SK-N-SH (cell line): ENCODE data around the gene MTUS2. TPM values are rescaled to one million over a fixed set of nuclear protein-coding genes. Genes with fewer than 3 reads are reported as not detected.

Experiments used
- CTCF ChIA-PET: fragments of 300-600, 350-600 bp; formaldehyde crosslinking; extraction: SDS; loops from one replicate; lab custom pipeline; 2021; lab: Yijun Ruan, JAX
- POLR2A ChIA-PET: fragments of 350-600 bp; sonication (Branson Sonifier 250); formaldehyde crosslinking; extraction: SDS; loops from one replicate; lab custom pipeline; 2020; ENCODE audit warnings: antibody characterized with exemption, inconsistent platforms; lab: Yijun Ruan, JAX
- DNase-seq: peaks from one replicate; pipeline ENCODE4 v3.0.0; 2012
- H2AFZ ChIP-seq: fragments of 200-600 bp; sonication (generic); 2 replicates; pipeline ENCODE4 v1.8.1; 2016; ENCODE audit warnings: antibody characterized with exemption, mild to moderate bottlenecking, low read depth
- H3F3A ChIP-seq: fragments of 200-600 bp; sonication (generic); replicated peaks from 2 replicates; pipeline ENCODE3; 2016; ENCODE audit warnings: antibody characterized with exemption, mild to moderate bottlenecking; ENCODE audit not compliant: insufficient read depth
- H3K27ac ChIP-seq, 2 experiments: fragments of 200-500 bp in 1 of 2; fragments of 200-600 bp in 1 of 2; sonication (Bioruptor generic) in 1 of 2; sonication (generic), shearing (Covaris generic) in 1 of 2; 2 replicates each; pipeline versions ENCODE4 v1.5.1 to v1.6.1; 2014 to 2016; ENCODE audit warnings: low read depth in 2 of 2, inconsistent platforms in 1 of 2, low read length in 1 of 2, mild to moderate bottlenecking in 1 of 2, mixed read lengths in 1 of 2
- H3K27me3 ChIP-seq: fragments of 200-600 bp; sonication (generic), shearing (Covaris generic); 2 replicates; pipeline ENCODE4 v1.6.1; 2016; ENCODE audit warnings: mixed run types; ENCODE audit not compliant: insufficient read depth
- H3K36me3 ChIP-seq, 2 experiments: fragments of 200-500 bp in 1 of 2; fragments of 200-600 bp in 1 of 2; sonication (Bioruptor generic) in 1 of 2; sonication (generic) in 1 of 2; replicated peaks in 1 of 2; 2 replicates each; pipeline versions ENCODE3 to v1.5.1; 2014 to 2016; ENCODE audit warnings: low read length in 1 of 2, mild to moderate bottlenecking in 1 of 2; ENCODE audit not compliant: insufficient read depth in 2 of 2, control insufficient read depth in 1 of 2
- H3K4me1 ChIP-seq, 2 experiments: fragments of 200-500 bp in 1 of 2; fragments of 200-600 bp in 1 of 2; sonication (Bioruptor generic) in 1 of 2; sonication (generic), shearing (Covaris generic) in 1 of 2; 2 replicates each; pipeline versions ENCODE4 v1.5.1 to v1.6.1; 2014 to 2016; ENCODE audit warnings: low read depth in 1 of 2, low read length in 1 of 2, mixed run types in 1 of 2; ENCODE audit not compliant: insufficient read depth in 2 of 2, control insufficient read depth in 1 of 2
- H3K4me2 ChIP-seq: fragments of 200-600 bp; sonication (generic), shearing (Covaris generic); 2 replicates; pipeline ENCODE4 v1.6.1; 2017; ENCODE audit warnings: mixed run types
- H3K4me3 ChIP-seq, 2 experiments: fragments of 200-500 bp in 1 of 2; fragments of 200-600 bp in 1 of 2; sonication (Bioruptor generic) in 1 of 2; sonication (generic), shearing (Covaris generic) in 1 of 2; 2 replicates each; pipeline versions ENCODE4 v1.5.1 to v1.8.1; 2014 to 2016; ENCODE audit warnings: low read depth in 2 of 2, inconsistent platforms in 1 of 2, low read length in 1 of 2, mild to moderate bottlenecking in 1 of 2, mixed read lengths in 1 of 2, moderate library complexity in 1 of 2
- H3K79me2 ChIP-seq: fragments of 200-600 bp; sonication (generic); 2 replicates; pipeline ENCODE4 v1.8.1; 2017; ENCODE audit warnings: mild to moderate bottlenecking; ENCODE audit not compliant: insufficient read depth
- H3K9ac ChIP-seq: fragments of 200-600 bp; sonication (generic); 2 replicates; pipeline ENCODE4 v1.6.1; 2017; ENCODE audit warnings: mixed run types
- H3K9me2 ChIP-seq: fragments of 200-600 bp; sonication (generic); 2 replicates; pipeline ENCODE4 v1.6.1; 2017; ENCODE audit warnings: mixed run types
- H3K9me3 ChIP-seq: fragments of 200-600 bp; sonication (generic); 2 replicates; pipeline ENCODE4 v1.6.1; 2017; ENCODE audit warnings: mixed run types, mild to moderate bottlenecking, moderate library complexity
- H4K20me1 ChIP-seq: fragments of 200-600 bp; sonication (generic); 2 replicates; pipeline ENCODE4 v1.6.1; 2017; ENCODE audit warnings: mild to moderate bottlenecking, mixed run types; ENCODE audit not compliant: insufficient read depth
- EP300 ChIP-seq, 2 experiments: IDR thresholded peaks; 2 replicates each; pipeline versions ENCODE4 v1.4.0 to v1.6.1; 2012; ENCODE audit warnings: borderline replicate concordance in 1 of 2, low read depth in 1 of 2, low read length in 1 of 2
- FOSL2 ChIP-seq: IDR thresholded peaks from 2 replicates; pipeline ENCODE4 v1.4.0; 2012; ENCODE audit warnings: low read depth, mild to moderate bottlenecking, moderate library complexity, borderline replicate concordance
- FOXM1 ChIP-seq: IDR thresholded peaks from 2 replicates; pipeline ENCODE4 v1.4.0; 2012; ENCODE audit warnings: low read depth, mild to moderate bottlenecking
- GATA2 ChIP-seq: sonication (generic); formaldehyde crosslinking; IDR thresholded peaks from 2 replicates; pipeline ENCODE4 v1.5.0; 2020; ENCODE audit warnings: mild to moderate bottlenecking, missing genetic modification reagents
- NRF1 ChIP-seq: IDR thresholded peaks from 2 replicates; pipeline ENCODE4 v1.6.1; 2012; ENCODE audit warnings: low read depth, mild to moderate bottlenecking, low read length
- RAD21 ChIP-seq: IDR thresholded peaks from 2 replicates; pipeline ENCODE4 v1.6.1; 2012; ENCODE audit warnings: mild to moderate bottlenecking, low read length
- YY1 ChIP-seq: IDR thresholded peaks from 2 replicates; pipeline ENCODE4 v1.4.0; 2012; ENCODE audit warnings: low read depth, mild to moderate bottlenecking
- WGBS: methylation state at CpG from one replicate; pipeline ENCODE4 v1.1.6; 2017; ENCODE audit warnings: low lambda C conversion rate; 5-methylcytosine and 5-hydroxymethylcytosine counted together
- polyA plus RNA-seq, 3 experiments: library from polyadenylated mRNA; depleted of rRNA; stranded (reverse); fragments of >200 nt; gene quantifications; 2 replicates each; pipeline ENCODE4 v1.2.3, GENCODE V29; 2012
- TF ChIP-seq, protein P1 (sequence below): fragments of 150-350 bp; IDR thresholded peaks from 2 replicates; pipeline ENCODE4 v1.6.1; 2017; ENCODE audit warnings: antibody characterized with exemption, low read length, low read depth, borderline replicate concordance
- TF ChIP-seq, protein P2 (sequence below): IDR thresholded peaks from 2 replicates; pipeline ENCODE4 v1.4.0; 2012; ENCODE audit warnings: low read depth

Gene MTUS2
- polyA plus RNA-seq, 1 of the 3 experiments (the other 2 are of a cell fraction): 1.7 TPM

DNA sequence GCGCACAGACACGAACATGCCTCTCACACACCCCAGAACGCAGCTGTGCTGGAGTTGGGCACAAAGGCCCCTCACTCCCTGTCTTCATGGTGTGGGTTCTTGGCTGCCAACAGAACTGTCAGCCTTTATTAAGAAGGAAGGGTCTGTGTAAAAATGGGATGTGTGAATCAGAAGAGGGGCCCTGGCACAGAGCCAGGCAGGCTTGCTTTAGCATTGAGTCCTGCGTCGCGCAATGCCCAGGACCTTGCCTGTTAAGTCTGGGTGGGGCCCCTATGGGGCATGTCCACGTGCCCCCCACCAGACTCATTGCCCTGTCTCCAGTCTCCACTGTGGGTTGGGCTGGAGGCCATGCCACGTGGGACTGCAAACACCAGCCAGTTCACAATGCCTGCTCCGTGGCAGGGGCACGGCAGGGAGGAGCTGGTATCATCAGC, 690.5 kb downstream of the MTUS2 start:
- Histone ChIP-seq H3K9ac (no peak overlapping the region), H3K9me2 (no peaks in the 10 kb centered on the region), H3K9me3 (no peaks in the 10 kb centered on the region), H3F3A (peaks cover 5% of the 10 kb centered on the region), H3K4me1 (peaks cover 4 to 26% of the 10 kb centered on the region in 2 experiments; a peak in 2 of 4 replicates), H3K4me2 (no peak overlapping the region), H3K4me3 (no peak overlapping the region), H4K20me1 (0 out of 2 replicates have a peak, but pooled peaks cover 2% of the 10 kb centered on the region), H3K27me3 (no peaks in the 10 kb centered on the region)
- DNase-seq: no peak
- CTCF ChIA-PET: interaction anchor here (0.6 to 10.4 kb wide), 3 partner anchors 13 to 603 kb away, joined by 3 to 143 read pairs (median 3); no protein-coding TSS in a partner anchor
- 98% methylated on average over 8 of the region's 10 CpGs for WGBS
- TF ChIP-seq FOSL2 (no peak), GATA2 (no peak), EP300 (IDR thresholded peaks at IDR 0.05; ENCODE audit: borderline replicate concordance in 1 of 2, low read depth in 1 of 2, low read length in 1 of 2) (no peak), FOXM1 (no peak)
- TF ChIP-seq, protein P1, sequence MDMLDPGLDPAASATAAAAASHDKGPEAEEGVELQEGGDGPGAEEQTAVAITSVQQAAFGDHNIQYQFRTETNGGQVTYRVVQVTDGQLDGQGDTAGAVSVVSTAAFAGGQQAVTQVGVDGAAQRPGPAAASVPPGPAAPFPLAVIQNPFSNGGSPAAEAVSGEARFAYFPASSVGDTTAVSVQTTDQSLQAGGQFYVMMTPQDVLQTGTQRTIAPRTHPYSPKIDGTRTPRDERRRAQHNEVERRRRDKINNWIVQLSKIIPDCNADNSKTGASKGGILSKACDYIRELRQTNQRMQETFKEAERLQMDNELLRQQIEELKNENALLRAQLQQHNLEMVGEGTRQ: no peak
- TF ChIP-seq, all 33 proteins: peak for 0
- Histone ChIP-seq H3K79me2 (peaks cover 4% of the 10 kb centered on the region; the same call in 1 of the 2 replicates), H3K27ac (no peak overlapping the region), H3K36me3 (peaks cover 5 to 57% of the 10 kb centered on the region in 2 experiments), H2AFZ (no peak overlapping the region)
- POLR2A ChIA-PET: no interaction called here

DNA sequence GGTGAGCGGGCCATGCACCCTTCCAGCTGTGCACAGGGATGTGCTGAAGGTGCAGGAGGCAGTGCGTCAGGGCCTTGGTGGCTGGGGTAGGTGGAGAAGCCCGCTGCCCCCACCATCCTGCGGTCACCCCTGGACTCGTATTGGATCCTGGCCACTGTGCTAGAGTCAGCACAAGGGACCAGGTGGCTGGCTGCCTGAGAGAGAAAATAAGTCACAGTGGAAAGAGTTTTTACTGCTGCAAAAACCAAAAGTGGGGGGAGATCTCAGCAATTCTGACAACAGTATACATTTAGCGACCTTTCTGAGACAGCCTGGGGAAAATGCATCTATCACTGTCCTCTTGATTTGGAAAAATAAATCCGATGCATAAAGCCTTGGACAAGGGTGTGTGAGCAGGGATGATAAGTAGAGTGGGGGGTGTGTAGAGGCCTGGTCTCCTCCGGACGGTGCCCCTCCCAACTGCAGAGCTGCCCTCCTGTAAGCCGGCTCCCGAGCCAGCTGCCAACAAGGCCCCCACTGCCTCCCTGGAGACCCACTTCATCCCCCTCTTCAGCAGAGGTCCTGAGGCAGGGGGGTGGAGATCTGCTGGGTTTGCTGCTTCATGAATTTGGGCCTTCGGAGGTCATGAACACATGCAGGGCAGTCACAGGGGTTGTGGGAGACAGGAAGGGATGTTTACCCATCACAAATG, 691.1 kb downstream of the MTUS2 start:
- H3K9me3 ChIP-seq: no peaks in the 10 kb centered on the region
- no peak overlapping the region for H3K4me2 ChIP-seq
- no peaks in the 10 kb centered on the region for H3K27me3 ChIP-seq
- WGBS: 96% methylated on average over 7 of the region's 12 CpGs
- no peak overlapping the region for H3K27ac ChIP-seq
- no peaks in the 10 kb centered on the region for H3K9me2 ChIP-seq
- 0 out of 2 replicates have a peak, but pooled peaks cover 2% of the 10 kb centered on the region for H4K20me1 ChIP-seq
- no peak for DNase-seq
- H3K4me1 ChIP-seq: peaks cover 4 to 26% of the 10 kb centered on the region in 2 experiments; a peak in 2 of 4 replicates
- peaks cover 5% of the 10 kb centered on the region for H3F3A ChIP-seq
- POLR2A ChIA-PET: no interaction called here
- H2AFZ ChIP-seq: no peak overlapping the region
- no peak overlapping the region for H3K9ac ChIP-seq
- peaks cover 5 to 62% of the 10 kb centered on the region in 2 experiments for H3K36me3 ChIP-seq
- TF ChIP-seq RAD21: no peak
- TF ChIP-seq EP300 (IDR thresholded peaks at IDR 0.05; ENCODE audit: borderline replicate concordance in 1 of 2, low read depth in 1 of 2, low read length in 1 of 2): no peak
- TF ChIP-seq FOSL2: no peak
- no peak for TF ChIP-seq NRF1
- TF ChIP-seq, protein P2, sequence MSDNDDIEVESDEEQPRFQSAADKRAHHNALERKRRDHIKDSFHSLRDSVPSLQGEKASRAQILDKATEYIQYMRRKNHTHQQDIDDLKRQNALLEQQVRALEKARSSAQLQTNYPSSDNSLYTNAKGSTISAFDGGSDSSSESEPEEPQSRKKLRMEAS: no peak
- TF ChIP-seq YY1: no peak
- CTCF ChIA-PET: interaction anchor here (0.6 to 10.4 kb wide), 3 partner anchors 13 to 603 kb away, joined by 3 to 143 read pairs (median 3); no protein-coding TSS in a partner anchor
- no peak overlapping the region for H3K4me3 ChIP-seq
- peaks cover 4% of the 10 kb centered on the region; the same call in 1 of the 2 replicates for H3K79me2 ChIP-seq
